HFFc6 (cell line): Measurements from ENCODE around the gene TMEM260. TPM values are rescaled to one million over a fixed set of nuclear protein-coding genes. Genes with fewer than 3 reads are reported as not detected.

Experiments used
- DNase-seq: peaks from one replicate; pipeline ENCODE4 v3.0.0-alpha.2; 2018
- H3K27ac Mint-ChIP-seq: 2 replicates; pipeline ENCODE4 v1.8.0; 2020; ENCODE audit warnings: mild to moderate bottlenecking, mixed read lengths
- H3K27me3 Mint-ChIP-seq: 2 replicates; pipeline ENCODE4 v1.8.0; 2021; ENCODE audit warnings: mild to moderate bottlenecking, moderate library complexity, mixed read lengths; ENCODE audit not compliant: insufficient read depth
- H3K36me3 Mint-ChIP-seq: 2 replicates; pipeline ENCODE4 v1.8.0; 2021; ENCODE audit warnings: low read depth, mixed read lengths
- H3K4me1 Mint-ChIP-seq: 2 replicates; pipeline ENCODE4 v1.8.0; 2020; ENCODE audit warnings: low read depth, mixed read lengths
- H3K4me3 Mint-ChIP-seq: 2 replicates; pipeline ENCODE4 v1.8.0; 2020; ENCODE audit warnings: mild to moderate bottlenecking, moderate library complexity, mixed read lengths
- H3K9me3 Mint-ChIP-seq: 2 replicates; pipeline ENCODE4 v1.8.0; 2020; ENCODE audit warnings: mild to moderate bottlenecking, mixed read lengths
- CTCF ChIP-seq: fragments of 200-600 bp; sonication (generic); IDR thresholded peaks from 2 replicates; pipeline ENCODE4 v1.5.0; 2021; ENCODE audit warnings: antibody characterized with exemption, mild to moderate bottlenecking
- total RNA-seq, 6 experiments: library from RNA; stranded (reverse); fragmentation: NEBNext Ultra II Directional; extraction: Animal tissue kit (Norgen Biotek cat#: 25700); gene quantifications; 2 replicates in 1 of 6; 3 replicates in 5 of 6; pipeline ENCODE4 v1.2.3, GENCODE V29; 2021

Gene TMEM260
- total RNA-seq, 6 experiments from 2014 or later = 14.4 to 21.0 (median 16.3) TPM

GRCh38 chr14:56648508-56649301 is 69.1 kb downstream of the TMEM260 start:
- Mint-ChIP-seq H3K9me3 (no peaks in the 10 kb centered on the region), H3K36me3 (no peaks in the 10 kb centered on the region), H3K27me3 (no peaks in the 10 kb centered on the region), H3K4me1 (no peaks in the 10 kb centered on the region), H3K27ac (no peak overlapping the region), H3K4me3 (no peak overlapping the region)
- no peak for DNase-seq
- TF ChIP-seq CTCF = no peak

- Mint-ChIP-seq H3K27me3 (no peaks in the 10 kb centered on the region), H3K9me3 (no peaks in the 10 kb centered on the region), H3K27ac (no peak overlapping the region), H3K36me3 (no peaks in the 10 kb centered on the region), H3K4me3 (no peak overlapping the region), H3K4me1 (no peaks in the 10 kb centered on the region)
- DNase-seq = no peak
- TF ChIP-seq CTCF = no peak
Observed at GRCh38 chr14:56649382-56649781, 69.8 kb downstream of the TMEM260 start.

GRCh38 chr14:56650048-56650447 is 70.5 kb downstream of the TMEM260 start:
- Mint-ChIP-seq H3K36me3 (no peaks in the 10 kb centered on the region), H3K27ac (no peak overlapping the region), H3K4me1 (no peaks in the 10 kb centered on the region), H3K9me3 (no peaks in the 10 kb centered on the region), H3K27me3 (no peaks in the 10 kb centered on the region), H3K4me3 (no peak overlapping the region)
- no peak for TF ChIP-seq CTCF
- DNase-seq = no peak

GRCh38 chr14:56650979-56651378 is 71.4 kb downstream of the TMEM260 start:
- DNase-seq = no peak
- TF ChIP-seq CTCF = no peak
- H3K36me3 Mint-ChIP-seq = no peaks in the 10 kb centered on the region
- no peaks in the 10 kb centered on the region for H3K4me1 Mint-ChIP-seq
- H3K4me3 Mint-ChIP-seq = no peak overlapping the region
- no peak overlapping the region for H3K27ac Mint-ChIP-seq
- H3K9me3 Mint-ChIP-seq = no peaks in the 10 kb centered on the region
- H3K27me3 Mint-ChIP-seq = no peaks in the 10 kb centered on the region

- peaks cover 2% of the 10 kb centered on the region for H3K27me3 Mint-ChIP-seq
- H3K4me1 Mint-ChIP-seq = peaks cover 11% of the 10 kb centered on the region; the same call in 1 of the 2 replicates
- no peak overlapping the region for H3K4me3 Mint-ChIP-seq
- H3K36me3 Mint-ChIP-seq = no peaks in the 10 kb centered on the region
- TF ChIP-seq CTCF = no peak
- H3K27ac Mint-ChIP-seq = no peak overlapping the region
- H3K9me3 Mint-ChIP-seq = no peaks in the 10 kb centered on the region
- DNase-seq = no peak
Observed at GRCh38 chr14:56657604-56658003, 78.0 kb downstream of the TMEM260 start.
